Urinary bladder (tissue), 4 donors: ENCODE measurements around the gene TNFRSF11A. TPM values are rescaled to one million over a fixed set of nuclear protein-coding genes. Genes with fewer than 3 reads are reported as not detected.

Source experiments
- DNase-seq: peaks from one replicate; pipeline ENCODE4 v3.0.0-alpha.2; 2015; ENCODE audit errors: extremely low spot score
- H3K27ac ChIP-seq: one replicate; pipeline ENCODE4 v1.5.1; 2013; ENCODE audit warnings: low read depth, mild to moderate bottlenecking, moderate library complexity
- H3K36me3 ChIP-seq: one replicate; pipeline ENCODE4 v1.6.1; 2013; ENCODE audit warnings: mild to moderate bottlenecking, moderate library complexity; ENCODE audit not compliant: insufficient read depth
- H3K4me1 ChIP-seq: one replicate; pipeline ENCODE4 v1.6.1; 2013; ENCODE audit warnings: mild to moderate bottlenecking, moderate library complexity; ENCODE audit not compliant: insufficient read depth
- H3K4me3 ChIP-seq: one replicate; pipeline ENCODE4 v1.5.1; 2013; ENCODE audit warnings: low read depth, low read length
- WGBS: extraction: QIAGEN DNeasy Blood & Tissue Kit; methylation state at CpG from one replicate; pipeline ENCODE4 v1.1.7; 2013; 5-methylcytosine and 5-hydroxymethylcytosine counted together
- polyA plus RNA-seq: library from polyadenylated mRNA; stranded (reverse); fragments of 200-250 nt; gene quantifications from one replicate; pipeline ENCODE4 v1.2.3, GENCODE V29; 2013
- total RNA-seq: library from RNA; depleted of rRNA; stranded (reverse); fragments of >200 nt; gene quantifications from one replicate; pipeline ENCODE4 v1.2.3, GENCODE V29; 2014
- donor health status: healthy with polysubstance abuse.
- donor health status: healthy.

The TNFRSF11A gene
- total and polyA plus RNA-seq, 2 donors = 1.6 to 11.1 TPM

GRCh38 chr18:62341473-62341872 lies 16.4 kb downstream of the TNFRSF11A start:
- Histone ChIP-seq H3K4me3 (no peak overlapping the region), H3K27ac (no peak overlapping the region)
- 59% methylated on average over 3 of the region's 3 CpGs for WGBS

GRCh38 chr18:62342884-62343283 lies 17.8 kb downstream of the TNFRSF11A start:
- Histone ChIP-seq H3K27ac (no peak overlapping the region), H3K4me3 (no peak overlapping the region), H3K36me3 (no peaks in the 10 kb centered on the region), H3K4me1 (no peaks in the 10 kb centered on the region)
- WGBS = 84% methylated on average over 4 of the region's 4 CpGs
- no peak for DNase-seq

More at GRCh38 chr18:62341473-62341872, 16.4 kb downstream of the TNFRSF11A start:
- no peak for DNase-seq
- no peaks in the 10 kb centered on the region for H3K36me3 ChIP-seq
- no peaks in the 10 kb centered on the region for H3K4me1 ChIP-seq

DNA sequence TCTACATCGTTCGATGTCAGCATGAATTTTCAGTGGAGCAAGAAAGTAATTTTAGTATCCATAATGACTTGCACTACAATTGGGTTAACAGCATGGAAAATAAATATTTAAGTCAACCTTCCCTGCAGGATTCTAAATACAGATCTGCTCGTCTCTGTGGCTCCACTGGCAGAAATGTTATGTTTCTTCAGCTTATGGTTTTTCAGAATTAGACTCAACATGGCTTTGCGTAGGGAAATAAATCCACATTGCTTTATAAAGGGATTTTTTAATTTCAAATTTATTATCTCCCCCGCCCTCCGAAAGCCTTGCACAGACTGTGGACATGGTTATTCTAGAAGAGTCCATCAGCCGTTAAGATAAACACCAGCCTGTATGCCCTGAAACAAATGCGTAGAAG lies 18.2 kb downstream of the TNFRSF11A start:
- H3K4me3 ChIP-seq = no peak overlapping the region
- no peak overlapping the region for H3K27ac ChIP-seq
- H3K36me3 ChIP-seq = no peaks in the 10 kb centered on the region
- 82% methylated on average over 8 of the region's 8 CpGs for WGBS
- no peaks in the 10 kb centered on the region for H3K4me1 ChIP-seq
- DNase-seq = no peak

GRCh38 chr18:62345909-62346308 lies 20.8 kb downstream of the TNFRSF11A start:
- no peaks in the 10 kb centered on the region for H3K36me3 ChIP-seq
- WGBS = 87% methylated on average over 2 of the region's 2 CpGs
- H3K4me3 ChIP-seq = no peak overlapping the region
- no peak for DNase-seq
- H3K27ac ChIP-seq = no peak overlapping the region
- no peaks in the 10 kb centered on the region for H3K4me1 ChIP-seq

GRCh38 chr18:62346333-62347088 lies 21.4 kb downstream of the TNFRSF11A start:
- Histone ChIP-seq H3K36me3 (no peaks in the 10 kb centered on the region), H3K27ac (no peak overlapping the region), H3K4me1 (no peaks in the 10 kb centered on the region), H3K4me3 (no peak overlapping the region)
- DNase-seq = no peak
- 61% methylated on average over 7 of the region's 7 CpGs for WGBS

DNA sequence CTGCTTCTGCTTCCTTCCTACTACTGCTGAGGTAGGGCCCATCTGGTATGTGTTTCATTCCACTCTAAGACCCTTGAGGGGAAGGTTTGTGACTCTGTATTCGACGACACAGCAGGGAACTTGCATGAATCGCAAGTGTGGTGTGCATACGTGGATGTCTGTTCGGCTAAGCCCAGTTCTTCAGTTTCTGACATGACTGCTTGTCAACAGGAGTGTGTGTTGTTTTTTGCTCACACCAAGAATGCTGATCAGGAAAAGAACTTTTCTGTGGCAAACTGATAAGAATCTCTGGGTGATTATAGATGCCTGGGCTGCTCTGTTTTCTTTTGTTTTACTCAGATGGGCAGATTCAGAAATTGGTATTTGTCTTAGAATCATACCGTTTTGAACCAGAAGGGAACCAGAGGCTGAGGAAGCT lies 22.0 kb downstream of the TNFRSF11A start:
- no peak for DNase-seq
- WGBS = 51% methylated on average over 6 of the region's 6 CpGs
- Histone ChIP-seq H3K27ac (no peak overlapping the region), H3K4me3 (no peak overlapping the region), H3K4me1 (no peaks in the 10 kb centered on the region), H3K36me3 (no peaks in the 10 kb centered on the region)

GRCh38 chr18:62348474-62348873 lies 23.4 kb downstream of the TNFRSF11A start:
- Histone ChIP-seq H3K4me3 (no peak overlapping the region), H3K4me1 (no peaks in the 10 kb centered on the region), H3K27ac (no peak overlapping the region), H3K36me3 (no peaks in the 10 kb centered on the region)
- no peak for DNase-seq
- WGBS = 87% methylated on average over 4 of the region's 4 CpGs

GRCh38 chr18:62353170-62353569 lies 28.1 kb downstream of the TNFRSF11A start:
- Histone ChIP-seq H3K27ac (no peak overlapping the region), H3K4me1 (no peaks in the 10 kb centered on the region), H3K36me3 (no peaks in the 10 kb centered on the region), H3K4me3 (no peak overlapping the region)
- 80% methylated on average over 7 of the region's 7 CpGs for WGBS
- no peak for DNase-seq

DNA sequence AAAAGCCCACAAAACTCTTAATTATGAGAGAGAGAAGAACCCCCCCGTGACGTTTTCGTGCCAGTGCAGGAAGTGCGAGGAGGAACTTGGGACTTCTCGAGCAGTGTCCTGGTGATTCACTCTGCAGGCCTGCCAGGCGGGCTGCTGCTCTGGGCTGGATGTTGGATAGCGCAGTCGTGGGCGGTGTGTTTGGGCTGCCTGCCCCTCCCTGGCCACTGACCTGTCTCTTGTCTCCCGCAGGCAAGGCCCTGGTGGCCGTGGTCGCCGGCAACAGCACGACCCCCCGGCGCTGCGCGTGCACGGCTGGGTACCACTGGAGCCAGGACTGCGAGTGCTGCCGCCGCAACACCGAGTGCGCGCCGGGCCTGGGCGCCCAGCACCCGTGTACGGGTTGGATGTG lies 29.0 kb downstream of the TNFRSF11A start:
- Histone ChIP-seq H3K36me3 (no peaks in the 10 kb centered on the region), H3K4me1 (no peaks in the 10 kb centered on the region), H3K4me3 (no peak overlapping the region), H3K27ac (no peak overlapping the region)
- WGBS = 91% methylated on average over 29 of the region's 29 CpGs
- no peak for DNase-seq

DNA sequence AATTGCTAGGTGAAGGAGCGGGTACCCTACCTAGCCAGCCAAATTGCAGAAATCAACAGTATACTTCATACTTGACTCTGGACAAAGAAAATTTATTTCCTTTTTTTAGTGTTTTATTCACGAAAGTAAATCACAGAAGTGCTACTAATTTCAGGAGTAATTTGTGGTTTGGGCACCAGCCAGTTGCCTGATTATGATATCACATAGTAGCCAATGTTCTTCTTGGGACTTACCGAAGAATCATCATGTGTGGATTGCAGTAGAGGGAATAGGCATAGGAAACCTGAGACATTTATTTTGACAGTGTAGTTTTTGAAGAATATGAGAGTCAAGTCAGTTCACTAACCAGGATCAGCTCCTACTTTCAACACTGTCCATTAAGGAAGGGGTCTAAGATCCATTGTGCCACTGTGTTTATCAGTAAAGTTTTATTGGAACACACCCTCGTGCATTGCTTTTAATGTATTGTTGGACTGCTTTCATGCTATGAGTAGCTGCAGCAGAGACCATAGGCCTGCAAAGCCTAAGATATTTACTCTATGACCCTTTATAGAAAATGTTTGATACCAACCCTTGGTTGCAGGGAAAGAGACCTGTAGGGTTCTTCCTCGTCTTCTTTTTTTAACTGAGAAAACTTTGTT lies 32.1 kb downstream of the TNFRSF11A start:
- Histone ChIP-seq H3K27ac (no peak overlapping the region), H3K4me3 (no peak overlapping the region), H3K4me1 (no peaks in the 10 kb centered on the region), H3K36me3 (no peaks in the 10 kb centered on the region)
- 78% methylated on average over 5 of the region's 5 CpGs for WGBS
- DNase-seq = no peak

GRCh38 chr18:62360805-62361204 lies 35.7 kb downstream of the TNFRSF11A start:
- H3K4me3 ChIP-seq = no peak overlapping the region
- 71% methylated on average over 2 of the region's 2 CpGs for WGBS
- H3K4me1 ChIP-seq = no peaks in the 10 kb centered on the region
- H3K27ac ChIP-seq = no peak overlapping the region
- DNase-seq = no peak
- H3K36me3 ChIP-seq = no peaks in the 10 kb centered on the region

DNA sequence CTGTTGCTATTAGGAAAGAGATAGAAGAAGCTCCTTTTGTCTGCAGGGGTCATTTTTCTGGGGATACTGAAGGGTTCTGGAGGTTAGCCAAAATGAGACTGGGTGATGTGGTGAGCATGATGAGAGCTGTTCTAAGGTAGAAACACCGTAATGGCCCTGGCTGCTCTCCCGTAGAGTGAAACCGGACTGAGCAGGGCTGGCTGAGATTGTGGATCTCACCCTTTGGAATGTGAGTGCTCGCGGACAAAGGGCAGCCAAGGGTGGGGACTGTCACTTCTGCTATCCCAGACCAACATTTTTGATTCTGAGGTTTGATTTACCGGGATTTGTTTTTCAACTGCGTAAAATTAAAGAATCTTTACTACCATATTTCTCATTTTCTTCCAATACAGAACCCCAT lies 36.2 kb downstream of the TNFRSF11A start:
- Histone ChIP-seq H3K36me3 (no peaks in the 10 kb centered on the region), H3K27ac (no peak overlapping the region), H3K4me1 (no peaks in the 10 kb centered on the region), H3K4me3 (no peak overlapping the region)
- no peak for DNase-seq
- 77% methylated on average over 7 of the region's 7 CpGs for WGBS

DNA sequence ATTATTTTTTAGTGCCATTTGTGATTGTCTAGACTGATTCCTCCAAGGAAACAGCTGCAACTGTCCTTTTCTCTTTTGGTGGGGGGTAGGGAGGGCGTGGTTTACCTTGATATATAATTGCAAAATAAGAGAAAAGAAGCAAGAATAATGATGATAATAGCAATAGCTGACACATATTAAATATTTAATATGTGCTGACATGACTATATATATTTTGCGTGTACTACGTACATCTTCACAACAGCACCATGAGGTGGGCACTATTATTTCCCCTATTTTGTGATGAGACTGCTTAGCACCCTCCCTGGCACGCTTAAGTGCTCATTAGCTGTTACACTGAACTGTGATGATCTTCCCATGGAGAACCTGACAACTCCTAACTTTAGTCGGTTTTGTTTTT lies 39.4 kb downstream of the TNFRSF11A start:
- H3K4me1 ChIP-seq = no peaks in the 10 kb centered on the region
- no peak overlapping the region for H3K4me3 ChIP-seq
- no peak for DNase-seq
- H3K36me3 ChIP-seq = no peaks in the 10 kb centered on the region
- H3K27ac ChIP-seq = no peak overlapping the region
- WGBS = 81% methylated on average over 5 of the region's 5 CpGs

- Histone ChIP-seq H3K36me3 (no peaks in the 10 kb centered on the region), H3K4me3 (no peak overlapping the region), H3K27ac (no peak overlapping the region), H3K4me1 (no peaks in the 10 kb centered on the region)
- no peak for DNase-seq
- WGBS = 50% methylated on average over 2 of the region's 2 CpGs
Measured at GRCh38 chr18:62365420-62365819, 40.3 kb downstream of the TNFRSF11A start.
